HFFc6 (cell line): ENCODE data around the gene GRAMD4. TPM values are rescaled to one million over a fixed set of nuclear protein-coding genes. Genes with fewer than 3 reads are reported as not detected.

Experiments
- DNase-seq: peaks from one replicate; pipeline ENCODE4 v3.0.0-alpha.2; 2018
- H3K27ac Mint-ChIP-seq: 2 replicates; pipeline ENCODE4 v1.8.0; 2020; ENCODE audit warnings: mild to moderate bottlenecking, mixed read lengths
- H3K27me3 Mint-ChIP-seq: 2 replicates; pipeline ENCODE4 v1.8.0; 2021; ENCODE audit warnings: mild to moderate bottlenecking, moderate library complexity, mixed read lengths; ENCODE audit not compliant: insufficient read depth
- H3K36me3 Mint-ChIP-seq: 2 replicates; pipeline ENCODE4 v1.8.0; 2021; ENCODE audit warnings: low read depth, mixed read lengths
- H3K4me1 Mint-ChIP-seq: 2 replicates; pipeline ENCODE4 v1.8.0; 2020; ENCODE audit warnings: low read depth, mixed read lengths
- H3K4me3 Mint-ChIP-seq: 2 replicates; pipeline ENCODE4 v1.8.0; 2020; ENCODE audit warnings: mild to moderate bottlenecking, moderate library complexity, mixed read lengths
- H3K9me3 Mint-ChIP-seq: 2 replicates; pipeline ENCODE4 v1.8.0; 2020; ENCODE audit warnings: mild to moderate bottlenecking, mixed read lengths
- total RNA-seq, 6 experiments: library from RNA; stranded (reverse); fragmentation: NEBNext Ultra II Directional; extraction: Animal tissue kit (Norgen Biotek cat#: 25700); gene quantifications; 2 replicates in 1 of 6; 3 replicates in 5 of 6; pipeline ENCODE4 v1.2.3, GENCODE V29; 2021
- TF ChIP-seq, protein P1 (sequence below): fragments of 200-600 bp; sonication (generic); IDR thresholded peaks from 2 replicates; pipeline ENCODE4 v1.5.0; 2021; ENCODE audit warnings: antibody characterized with exemption, mild to moderate bottlenecking

The GRAMD4 gene
- total RNA-seq, 6 experiments from 2014 or later: 6.8 to 16.3 (median 9.5) TPM

DNA sequence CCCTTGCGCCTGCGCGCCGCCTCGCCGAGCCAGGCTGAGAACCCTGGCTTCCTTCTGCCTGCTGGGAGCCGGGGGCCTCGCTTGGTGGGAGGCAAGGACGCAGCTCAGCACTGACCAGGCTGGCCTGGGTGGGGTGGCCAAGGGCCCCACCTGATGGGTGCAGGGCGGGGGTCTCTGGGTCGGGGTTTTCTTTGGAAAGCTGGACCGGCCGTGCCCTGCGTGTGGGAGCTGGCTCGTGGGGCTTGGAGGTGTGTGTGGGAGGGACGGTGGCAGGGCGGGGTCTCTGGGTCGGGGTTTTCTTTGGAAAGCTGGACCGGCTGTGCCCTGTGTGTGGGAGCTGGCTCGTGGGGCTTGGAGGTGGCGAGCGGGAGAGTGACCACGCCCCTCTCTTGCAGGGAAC lies 6.2 kb downstream of the GRAMD4 start:
- Mint-ChIP-seq H3K4me1 (no peaks in the 10 kb centered on the region), H3K36me3 (no peaks in the 10 kb centered on the region), H3K27me3 (peaks cover 3% of the 10 kb centered on the region), H3K4me3 (no peak overlapping the region), H3K27ac (no peak overlapping the region), H3K9me3 (no peaks in the 10 kb centered on the region)
- TF ChIP-seq, protein P1, sequence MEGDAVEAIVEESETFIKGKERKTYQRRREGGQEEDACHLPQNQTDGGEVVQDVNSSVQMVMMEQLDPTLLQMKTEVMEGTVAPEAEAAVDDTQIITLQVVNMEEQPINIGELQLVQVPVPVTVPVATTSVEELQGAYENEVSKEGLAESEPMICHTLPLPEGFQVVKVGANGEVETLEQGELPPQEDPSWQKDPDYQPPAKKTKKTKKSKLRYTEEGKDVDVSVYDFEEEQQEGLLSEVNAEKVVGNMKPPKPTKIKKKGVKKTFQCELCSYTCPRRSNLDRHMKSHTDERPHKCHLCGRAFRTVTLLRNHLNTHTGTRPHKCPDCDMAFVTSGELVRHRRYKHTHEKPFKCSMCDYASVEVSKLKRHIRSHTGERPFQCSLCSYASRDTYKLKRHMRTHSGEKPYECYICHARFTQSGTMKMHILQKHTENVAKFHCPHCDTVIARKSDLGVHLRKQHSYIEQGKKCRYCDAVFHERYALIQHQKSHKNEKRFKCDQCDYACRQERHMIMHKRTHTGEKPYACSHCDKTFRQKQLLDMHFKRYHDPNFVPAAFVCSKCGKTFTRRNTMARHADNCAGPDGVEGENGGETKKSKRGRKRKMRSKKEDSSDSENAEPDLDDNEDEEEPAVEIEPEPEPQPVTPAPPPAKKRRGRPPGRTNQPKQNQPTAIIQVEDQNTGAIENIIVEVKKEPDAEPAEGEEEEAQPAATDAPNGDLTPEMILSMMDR: no peak
- DNase-seq: no peak

DNA sequence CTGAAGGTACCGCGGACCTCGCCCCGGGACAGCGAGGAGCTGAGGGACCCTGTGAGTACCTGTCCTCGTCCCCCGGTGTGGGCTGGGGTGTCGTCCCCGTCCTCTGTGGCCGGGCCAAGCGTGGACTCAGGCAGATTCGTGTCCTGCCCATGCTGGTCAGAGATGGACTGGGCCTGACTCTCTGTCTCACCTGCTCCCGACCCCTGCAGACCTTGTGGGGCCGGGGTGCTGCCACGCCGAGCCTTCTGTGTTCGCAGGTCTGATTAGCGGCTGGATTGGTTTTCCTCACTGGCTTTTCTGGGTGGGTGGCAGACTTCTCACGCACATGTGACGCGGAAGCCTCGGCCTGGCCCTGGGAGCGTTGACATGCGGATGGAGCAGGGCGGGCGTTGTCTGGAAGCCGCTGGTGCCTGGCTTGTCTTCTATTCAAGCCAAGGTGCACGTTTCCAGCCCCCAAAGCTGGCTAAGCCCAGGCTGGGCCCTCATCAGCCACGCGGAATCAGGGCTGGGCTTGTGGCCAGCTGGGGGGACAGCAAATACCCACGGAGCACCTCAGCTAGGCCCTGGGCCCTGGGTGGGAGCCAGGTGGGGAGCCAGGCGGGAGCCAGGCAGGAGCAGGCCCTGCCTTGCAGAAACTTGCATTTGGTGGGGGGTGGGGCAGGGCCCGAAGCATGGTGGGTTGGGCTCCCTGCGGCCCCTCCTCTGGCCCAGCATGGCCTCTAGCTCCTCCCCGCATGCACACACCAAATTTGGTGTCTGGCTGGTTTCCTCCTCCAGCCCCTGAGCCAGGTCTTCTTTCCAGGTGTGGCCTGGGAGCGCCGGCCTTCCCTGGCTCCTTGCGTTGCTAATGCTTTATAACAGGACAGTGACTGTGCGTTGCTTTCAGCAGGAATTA lies 7.0 kb downstream of the GRAMD4 start:
- H3K4me3 Mint-ChIP-seq: no peak overlapping the region
- TF ChIP-seq, protein P1: no peak
- H3K9me3 Mint-ChIP-seq: no peaks in the 10 kb centered on the region
- H3K36me3 Mint-ChIP-seq: no peaks in the 10 kb centered on the region
- DNase-seq: no peak
- no peak overlapping the region for H3K27ac Mint-ChIP-seq
- H3K27me3 Mint-ChIP-seq: peaks cover 3% of the 10 kb centered on the region
- no peaks in the 10 kb centered on the region for H3K4me1 Mint-ChIP-seq

DNA sequence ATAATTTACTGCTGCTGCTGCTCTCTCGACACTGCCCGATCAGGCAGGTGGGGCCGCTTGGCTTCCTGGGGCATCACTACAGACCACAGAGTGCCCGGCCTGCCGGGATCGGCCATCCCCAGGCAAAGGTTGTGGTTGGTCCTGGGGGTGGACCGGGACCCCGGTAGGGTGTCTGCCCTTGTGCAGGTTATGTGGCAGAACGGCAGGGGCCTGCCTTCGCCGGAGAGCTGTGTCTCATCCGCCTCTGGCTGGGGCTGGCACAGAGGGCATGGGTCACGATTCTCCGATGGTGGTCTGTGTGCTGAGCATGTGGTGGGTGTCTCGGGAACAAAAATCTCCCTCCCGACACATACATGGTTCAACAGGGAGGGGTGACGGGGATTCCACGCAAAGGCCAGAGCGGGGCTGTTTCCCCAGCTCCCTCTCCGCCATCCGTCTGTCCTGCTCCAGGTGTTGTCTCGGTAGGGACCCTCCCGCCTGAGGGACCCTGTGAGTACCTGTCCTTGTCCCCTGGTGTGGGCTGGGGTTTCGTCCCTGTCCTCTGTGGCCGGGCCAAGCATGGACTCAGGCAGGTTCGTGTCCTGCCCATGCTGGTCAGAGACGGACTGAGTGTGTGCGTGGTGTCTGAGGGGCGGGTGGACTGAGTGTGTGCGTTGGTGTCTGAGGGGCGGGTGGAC lies 7.8 kb downstream of the GRAMD4 start:
- no peak overlapping the region for H3K4me3 Mint-ChIP-seq
- no peak for DNase-seq
- peaks cover 3% of the 10 kb centered on the region for H3K27me3 Mint-ChIP-seq
- H3K36me3 Mint-ChIP-seq: no peaks in the 10 kb centered on the region
- no peak overlapping the region for H3K27ac Mint-ChIP-seq
- no peaks in the 10 kb centered on the region for H3K9me3 Mint-ChIP-seq
- no peaks in the 10 kb centered on the region for H3K4me1 Mint-ChIP-seq
- TF ChIP-seq, protein P1: no peak

DNA sequence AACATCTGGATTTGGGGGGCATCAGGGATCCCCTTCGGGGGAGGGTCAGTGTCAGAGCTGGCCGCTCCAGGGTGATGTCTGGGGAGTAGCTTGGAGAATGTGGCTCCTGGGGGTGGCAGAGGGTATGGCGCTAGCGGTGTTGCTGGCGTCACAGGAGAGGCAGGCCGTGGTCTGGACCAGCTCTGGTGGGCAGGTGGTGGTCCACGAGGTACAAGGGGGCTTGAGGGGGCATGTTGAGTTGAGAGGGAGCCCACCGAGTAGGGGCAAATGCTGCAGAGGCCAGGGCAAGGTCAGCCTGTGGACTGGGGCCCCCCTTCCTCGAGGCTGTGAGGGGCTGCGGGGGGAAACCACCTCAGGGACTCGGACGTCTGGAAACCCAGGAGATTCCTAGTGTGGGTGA lies 8.6 kb downstream of the GRAMD4 start:
- H3K9me3 Mint-ChIP-seq: no peaks in the 10 kb centered on the region
- DNase-seq: no peak
- TF ChIP-seq, protein P1: no peak
- no peaks in the 10 kb centered on the region for H3K36me3 Mint-ChIP-seq
- no peak overlapping the region for H3K4me3 Mint-ChIP-seq
- H3K4me1 Mint-ChIP-seq: no peaks in the 10 kb centered on the region
- no peak overlapping the region for H3K27ac Mint-ChIP-seq
- peaks cover 2% of the 10 kb centered on the region for H3K27me3 Mint-ChIP-seq

DNA sequence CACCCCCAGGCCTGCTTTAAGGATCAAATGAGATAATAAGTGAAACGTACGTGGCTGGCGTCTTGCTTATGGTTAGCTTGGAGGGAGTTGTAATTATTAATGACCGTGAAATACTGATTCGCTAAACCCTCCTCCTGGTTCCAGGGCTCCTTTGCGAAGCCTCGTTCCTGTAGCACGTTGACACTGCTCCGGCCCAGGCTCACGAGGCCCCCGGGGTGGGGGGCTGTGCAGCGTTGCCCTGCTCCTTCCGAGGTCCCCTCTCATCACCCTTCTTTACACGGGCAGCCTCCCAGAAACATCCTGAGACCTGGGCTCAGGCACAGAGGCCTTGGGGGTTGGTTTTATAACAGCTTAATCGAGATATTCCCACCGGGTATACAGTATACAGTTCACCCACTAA lies 9.1 kb downstream of the GRAMD4 start:
- DNase-seq: no peak
- Mint-ChIP-seq H3K4me3 (no peak overlapping the region), H3K36me3 (no peaks in the 10 kb centered on the region), H3K27me3 (peaks cover 2% of the 10 kb centered on the region), H3K9me3 (no peaks in the 10 kb centered on the region), H3K4me1 (peaks cover 5% of the 10 kb centered on the region), H3K27ac (no peak overlapping the region)
- TF ChIP-seq, protein P1: no peak
